HCT116 (cell line): ENCODE data around the gene GGA1. TPM values are rescaled to one million over a fixed set of nuclear protein-coding genes. Genes with fewer than 3 reads are reported as not detected.

ENCODE experiments used
- ATAC-seq: fragments of 200-7000 bp; cut with Tn5 transposase; 2 replicates; pipeline ENCODE4 v1.9.1; 2020; ENCODE audit warnings: mild to moderate bottlenecking, moderate library complexity
- BruUV-seq: library from RNA; stranded (reverse); fragments of 400-500 nt; replicated peaks from 2 replicates; lab custom pipeline; 2021; lab: Mats Ljungman, UMichigan
- CTCF ChIA-PET: fragments of 300-600 bp; sonication (Branson Sonifier 250); formaldehyde crosslinking; loops from one replicate; lab custom pipeline; 2021; ENCODE audit warnings: antibody characterized with exemption; lab: Charles Lee
- POLR2A ChIA-PET: fragments of 300-600, 350-600 bp; sonication (Branson Sonifier 250); formaldehyde crosslinking; loops from one replicate; lab custom pipeline; 2021; ENCODE audit warnings: antibody characterized with exemption; lab: Charles Lee
- RAD21 ChIA-PET, 2 experiments: fragments of 300-600 bp; sonication (Branson Sonifier 250); formaldehyde crosslinking; loops; one replicate each; lab custom pipeline; 2023; ENCODE audit warnings: low total read pairs in 2 of 2; ENCODE audit not compliant: uncharacterized antibody in 2 of 2, unreplicated experiment in 2 of 2, low non-redundant PET in 1 of 2; lab: Charles Lee
- DNase-seq: peaks from one replicate; pipeline ENCODE4 v3.0.0-alpha.2; 2010; ENCODE audit warnings: low read depth, low spot score
- H2AFZ ChIP-seq: fragments of 200-600 bp; shearing (Covaris generic), sonication (generic); 2 replicates; pipeline ENCODE4 v1.6.1; 2017; ENCODE audit warnings: low read depth, mixed run types, mixed read lengths, antibody characterized with exemption, low read length; ENCODE audit not compliant: poor library complexity, severe bottlenecking
- H3K27ac ChIP-seq: 2 replicates; pipeline ENCODE4 v1.5.1; 2012; ENCODE audit warnings: low read depth, low read length
- H3K27me3 ChIP-seq: fragments of 200-600 bp; sonication (generic); 2 replicates; pipeline ENCODE4 v1.6.1; 2016; ENCODE audit warnings: mixed run types, low read length, mixed read lengths; ENCODE audit not compliant: insufficient read depth
- H3K36me3 ChIP-seq, 2 experiments: fragments of 200-500 bp in 1 of 2; fragments of 200-600 bp in 1 of 2; sonication (Bioruptor generic) in 1 of 2; sonication (generic) in 1 of 2; 2 replicates each; pipeline versions ENCODE4 v1.5.1 to v1.6.1; 2014 to 2016; ENCODE audit warnings: low read length in 2 of 2, inconsistent platforms in 1 of 2, mixed read lengths in 1 of 2, mixed run types in 1 of 2; ENCODE audit not compliant: insufficient read depth in 2 of 2, control insufficient read depth in 1 of 2
- H3K4me1 ChIP-seq, 2 experiments: fragments of 200-600 bp in 1 of 2; sonication (generic) in 1 of 2; 2 replicates each; pipeline versions ENCODE4 v1.5.1 to v1.6.1; 2012 to 2017; ENCODE audit warnings: low read length in 2 of 2, inconsistent platforms in 1 of 2, mild to moderate bottlenecking in 1 of 2, mixed read lengths in 1 of 2, mixed run types in 1 of 2, moderate library complexity in 1 of 2; ENCODE audit not compliant: insufficient read depth in 2 of 2, control insufficient read depth in 1 of 2
- H3K4me2 ChIP-seq: fragments of 200-600 bp; sonication (generic); 2 replicates; pipeline ENCODE4 v1.6.1; 2017; ENCODE audit warnings: mixed run types, low read length, mixed read lengths
- H3K4me3 ChIP-seq, 2 experiments: fragments of 200-600 bp in 1 of 2; sonication (generic) in 1 of 2; replicated peaks in 1 of 2; 2 replicates each; pipeline ENCODE4 v1.5.1; 2011 to 2016; ENCODE audit warnings: low read length in 2 of 2, control low read depth in 1 of 2, low read depth in 1 of 2, mild to moderate bottlenecking in 1 of 2, mixed read lengths in 1 of 2, mixed run types in 1 of 2
- H3K79me2 ChIP-seq: fragments of 200-600 bp; sonication (generic); 2 replicates; pipeline ENCODE4 v1.6.1; 2017; ENCODE audit warnings: mild to moderate bottlenecking, mixed run types, low read length, moderate library complexity, mixed read lengths; ENCODE audit not compliant: insufficient read depth
- H3K9ac ChIP-seq: fragments of 200-600 bp; sonication (generic); 2 replicates; pipeline ENCODE4 v1.6.1; 2016; ENCODE audit warnings: low read length, mixed read lengths
- H3K9me2 ChIP-seq: fragments of 200-600 bp; sonication (generic), shearing (Covaris generic); 2 replicates; pipeline ENCODE4 v1.6.1; 2017; ENCODE audit warnings: mixed run types, mild to moderate bottlenecking, moderate library complexity; ENCODE audit not compliant: insufficient read depth
- H3K9me3 ChIP-seq, 2 experiments: fragments of 200-500 bp in 1 of 2; fragments of 200-600 bp in 1 of 2; sonication (Bioruptor generic) in 1 of 2; sonication (generic) in 1 of 2; 2 replicates each; pipeline ENCODE4 v1.6.1; 2014 to 2017; ENCODE audit warnings: low read length in 2 of 2, mixed read lengths in 2 of 2, inconsistent platforms in 1 of 2, low read depth in 1 of 2, mild to moderate bottlenecking in 1 of 2, mixed run types in 1 of 2, moderate library complexity in 1 of 2; ENCODE audit not compliant: control insufficient read depth in 1 of 2, insufficient read depth in 1 of 2
- H4K20me1 ChIP-seq: fragments of 200-600 bp; sonication (generic), shearing (Covaris generic); 2 replicates; pipeline ENCODE4 v1.6.1; 2017; ENCODE audit warnings: mixed run types, mild to moderate bottlenecking, moderate library complexity; ENCODE audit not compliant: insufficient read depth
- CBX3 ChIP-seq: IDR thresholded peaks from 2 replicates; pipeline ENCODE4 v1.6.1; 2012; ENCODE audit warnings: low read depth
- CTCF ChIP-seq, 3 experiments: fragments of 200-600 bp in 1 of 3; sonication (generic) in 1 of 3; IDR thresholded peaks in 2 of 3; conservative IDR thresholded peaks in 1 of 3; 2 replicates each; pipeline ENCODE4 v1.5.1; 2012 to 2017; ENCODE audit warnings: low read depth in 2 of 3, low read length in 2 of 3, antibody characterized with exemption in 1 of 3, borderline replicate concordance in 1 of 3, control low read depth in 1 of 3, mild to moderate bottlenecking in 1 of 3, mixed read lengths in 1 of 3, mixed run types in 1 of 3, moderate library complexity in 1 of 3; ENCODE audit not compliant: insufficient read depth in 1 of 3
- EGR1 ChIP-seq: IDR thresholded peaks from 2 replicates; pipeline ENCODE4 v1.6.1; 2012; ENCODE audit warnings: low read depth
- ELF1 ChIP-seq: IDR thresholded peaks from 2 replicates; pipeline ENCODE4 v1.6.1; 2012; ENCODE audit warnings: low read depth, borderline replicate concordance
- POLR2A ChIP-seq: IDR thresholded peaks from 2 replicates; pipeline ENCODE4 v1.7.0; 2011; ENCODE audit warnings: borderline replicate concordance; ENCODE audit not compliant: insufficient read depth, insufficient read length; ENCODE audit errors: extremely low read depth
- YY1 ChIP-seq: IDR thresholded peaks from 2 replicates; pipeline ENCODE4 v1.6.1; 2011; ENCODE audit warnings: low read length, low read depth, moderate library complexity, mild to moderate bottlenecking; ENCODE audit not compliant: insufficient replicate concordance; ENCODE audit errors: extremely low read depth
- ZFX ChIP-seq: fragments of 450-650 bp; IDR thresholded peaks from 2 replicates; pipeline ENCODE4 v1.6.1; 2017
- intact Hi-C: fragments of 100-400 bp; cut with micrococcal nuclease; formaldehyde crosslinking; loops from 2 replicates; pipeline ENCODE4 v1.10.0; 2022
- total RNA-seq: library from RNA; stranded (reverse); gene quantifications from one replicate; pipeline ENCODE4 v1.2.1, GENCODE V29; 2021; ENCODE audit not compliant: unreplicated experiment

GGA1 gene
- total RNA-seq, 1 experiment from 2014 or later = 89.8 TPM

- Histone ChIP-seq H3K9me3 (no peaks in the 10 kb centered on the region), H4K20me1 (no peaks in the 10 kb centered on the region), H3K9ac (no peak overlapping the region), H3K9me2 (no peaks in the 10 kb centered on the region), H2AFZ (no peak overlapping the region), H3K27me3 (no peaks in the 10 kb centered on the region), H3K4me3 (no peak overlapping the region), H3K36me3 (peaks cover 4 to 15% of the 10 kb centered on the region in 2 experiments; a peak in 1 of 4 replicates), H3K4me2 (peak overlapping the region; percentile 97), H3K79me2 (peaks cover 55% of the 10 kb centered on the region), H3K27ac (no peak overlapping the region; the same call in 1 of the 2 replicates), H3K4me1 (peaks cover 11 to 30% of the 10 kb centered on the region in 2 experiments; a peak in 3 of 4 replicates)
- no peak for ATAC-seq
- BruUV-seq = no TSS peak
- TF ChIP-seq EGR1 = no peak
- TF ChIP-seq CTCF (IDR thresholded peaks at IDR 0.05 in 2 of 3, conservative IDR thresholded peaks at IDR 0.05 in 1 of 3; ENCODE audit: borderline replicate concordance in 1 of 3, insufficient read depth in 1 of 3, low read depth in 2 of 3, low read length in 2 of 3) = no peak
- no peak for TF ChIP-seq CBX3
- TF ChIP-seq ELF1 = no peak
- TF ChIP-seq ZFX = no peak
- ChIA-PET POLR2A (interaction anchor here (4.5 kb wide), 1 partner anchor 15 kb away, joined by 23 read pairs; the partner anchor contains the start of gene LGALS1), CTCF (interaction anchor here (1.4 to 2.2 kb wide), 2 partner anchors 21 to 131 kb away, joined by 4 to 11 read pairs; no protein-coding TSS in a partner anchor), RAD21 (no interaction called here)
- intact Hi-C loops = no loop called here
- DNase-seq = no peak
Observed at GRCh38 chr22:37660709-37661045, 52.0 kb downstream of the GGA1 start.

- ATAC-seq = no peak
- no peak for TF ChIP-seq POLR2A
- TF ChIP-seq CTCF (IDR thresholded peaks at IDR 0.05 in 2 of 3, conservative IDR thresholded peaks at IDR 0.05 in 1 of 3; ENCODE audit: borderline replicate concordance in 1 of 3, insufficient read depth in 1 of 3, low read depth in 2 of 3, low read length in 2 of 3) = peak in 2 of 3 experiments; percentile 19 to 36; a peak in 3 of 6 replicates
- TF ChIP-seq YY1 = no peak
- TF ChIP-seq, all 23 proteins: peak for 1
- DNase-seq = no peak
- Histone ChIP-seq H3K4me2 (no peak overlapping the region), H3K36me3 (peaks cover 8 to 22% of the 10 kb centered on the region in 2 experiments; a peak in 1 of 4 replicates), H3K4me3 (no peak overlapping the region), H2AFZ (no peak overlapping the region), H3K27me3 (no peaks in the 10 kb centered on the region), H3K4me1 (peaks cover 11 to 34% of the 10 kb centered on the region in 2 experiments; a peak in 3 of 4 replicates), H3K27ac (no peak overlapping the region), H3K9me2 (no peaks in the 10 kb centered on the region), H3K9me3 (no peaks in the 10 kb centered on the region), H3K79me2 (peaks cover 55% of the 10 kb centered on the region), H4K20me1 (no peaks in the 10 kb centered on the region), H3K9ac (no peak overlapping the region)
- BruUV-seq = no TSS peak
- intact Hi-C loops = no loop called here
- ChIA-PET CTCF (interaction anchor here (0.7 to 2.2 kb wide), 4 partner anchors 10 to 130 kb away, joined by 3 to 11 read pairs (median 4); no protein-coding TSS in a partner anchor), RAD21 (interaction anchor here in 1 of 2 experiments (0.5 kb wide), 1 partner anchor 22 kb away, joined by 5 read pairs; no protein-coding TSS in a partner anchor), POLR2A (interaction anchor here (1.0 to 4.5 kb wide), 2 partner anchors 10 to 14 kb away, joined by 3 to 23 read pairs; partner anchors contain the start of gene LGALS1)
Observed at GRCh38 chr22:37661160-37661924, 52.7 kb downstream of the GGA1 start.
